ENCODE results near the gene LTB4R2. TPM values are rescaled to one million over a fixed set of nuclear protein-coding genes. Genes with fewer than 3 reads are reported as not detected.

The LTB4R2 gene
- polyA plus RNA-seq, 2 of the 4 experiments (the other 2 are of a cell fraction), result 5.8 to 8.6 TPM

- H3K4me3 ChIP-seq, result no peak overlapping the region
- WGBS (ENCODE audit: missing lambda C conversion rate), result 87% methylated on average over 7 of the region's 7 CpGs
- no peak overlapping the region; the same call in 2 of the 3 replicates for H3K4me2 ChIP-seq
- H3K27ac ChIP-seq, result no peak overlapping the region
- FAIRE-seq (no peak), DNase-seq (ENCODE audit: low read depth in 1 of 2, low spot score in 1 of 2) (no peak), ATAC-seq (no peak)
- POLR2A ChIA-PET, result no interaction called here
- peaks cover 17% of the 10 kb centered on the region for H3K4me1 ChIP-seq
- TF ChIP-seq KDM1A (IDR thresholded peaks at IDR 0.05; ENCODE audit: low read depth) (no peak), MAZ (IDR thresholded peaks at IDR 0.05; ENCODE audit: borderline replicate concordance, low read depth, low read length) (no peak), ZFP36 (IDR thresholded peaks at IDR 0.05; ENCODE audit: borderline replicate concordance, partially characterized antibody) (no peak)
- H3K9me3 ChIP-seq, result no peaks in the 10 kb centered on the region
- CTCF ChIA-PET, result interaction anchor here (1.0 to 6.0 kb wide), 3 partner anchors 13 to 27 kb away, joined by 4 to 35 read pairs (median 7); partner anchors contain the start of gene ADCY4
Measured at GRCh38 chr14:24355009-24355408, 45.1 kb downstream of the LTB4R2 start.

- no peak overlapping the region for H3K27ac ChIP-seq
- 40% methylated on average over 4 of the region's 4 CpGs for WGBS (ENCODE audit: missing lambda C conversion rate)
- POLR2A ChIA-PET, result no interaction called here
- H3K4me2 ChIP-seq, result no peak overlapping the region
- no peak for DNase-seq (ENCODE audit: low read depth in 1 of 2, low spot score in 1 of 2)
- no peaks in the 10 kb centered on the region for H3K9me3 ChIP-seq
- CTCF ChIA-PET, result interaction anchor here (1.0 to 6.0 kb wide), 3 partner anchors 23 to 80 kb away, joined by 3 to 35 read pairs (median 4); partner anchors contain the start of gene ADCY4
- TF ChIP-seq FOSL2 (IDR thresholded peaks at IDR 0.05), result no peak
- no peak for TF ChIP-seq FOSL2 (CRISPR knock-in tag; IDR thresholded peaks at IDR 0.05)
- H3K4me3 ChIP-seq, result no peak overlapping the region
- peaks cover 17% of the 10 kb centered on the region for H3K4me1 ChIP-seq
- no peak for FAIRE-seq
- ATAC-seq, result no peak
Measured at GRCh38 chr14:24356208-24356607, 46.3 kb downstream of the LTB4R2 start.

- no peak for ATAC-seq
- no peak for FAIRE-seq
- DNase-seq (ENCODE audit: low read depth in 1 of 2, low spot score in 1 of 2), result no peak
- Histone ChIP-seq H3K9me3 (no peaks in the 10 kb centered on the region), H3K4me1 (no peaks in the 10 kb centered on the region; the same call in 2 of the 3 replicates), H3K4me3 (no peak overlapping the region), H3K4me2 (no peak overlapping the region), H3K27ac (no peak overlapping the region)
- ChIA-PET POLR2A (no interaction called here), CTCF (interaction anchor here (0.9 to 4.5 kb wide), 5 partner anchors 27 to 71 kb away, joined by 3 to 30 read pairs (median 4); no protein-coding TSS in a partner anchor)
- TF ChIP-seq MAFK (IDR thresholded peaks at IDR 0.05; ENCODE audit: partially characterized antibody) (no peak), JUNB (IDR thresholded peaks at IDR 0.05) (no peak), HOXB5 (CRISPR knock-in tag; IDR thresholded peaks at IDR 0.05) (no peak), MAZ (IDR thresholded peaks at IDR 0.05; ENCODE audit: borderline replicate concordance, low read depth, low read length) (no peak), PHF8 (IDR thresholded peaks at IDR 0.05; ENCODE audit: borderline replicate concordance, low read depth) (no peak), EP300 (IDR thresholded peaks at IDR 0.05) (no peak), GATA3 (IDR thresholded peaks at IDR 0.05; ENCODE audit: borderline replicate concordance) (no peak), NR3C1 (IDR thresholded peaks at IDR 0.05) (no peak), ELK1 (IDR thresholded peaks at IDR 0.05; ENCODE audit: low read depth, low read length) (no peak), NPAS2 (CRISPR knock-in tag; IDR thresholded peaks at IDR 0.05; ENCODE audit: borderline replicate concordance) (no peak), CBX8 (IDR thresholded peaks at IDR 0.05) (no peak)
- WGBS (ENCODE audit: missing lambda C conversion rate), result 76% methylated on average over 3 of the region's 3 CpGs
Measured at GRCh38 chr14:24360281-24360680, 50.3 kb downstream of the LTB4R2 start.

GRCh38 chr14:24361326-24361725, 51.4 kb downstream of the LTB4R2 start:
- Histone ChIP-seq H3K4me1 (peaks cover 7% of the 10 kb centered on the region; the same call in 2 of the 3 replicates), H3K27ac (no peak overlapping the region), H3K4me3 (no peak overlapping the region), H3K4me2 (no peak overlapping the region), H3K9me3 (no peaks in the 10 kb centered on the region)
- CTCF ChIA-PET, result interaction anchor here (0.9 to 4.5 kb wide), 11 partner anchors 9 to 75 kb away, joined by 3 to 30 read pairs (median 4); no protein-coding TSS in a partner anchor
- DNase-seq (ENCODE audit: low read depth in 1 of 2, low spot score in 1 of 2), result no peak
- ATAC-seq, result no peak
- FAIRE-seq, result no peak
- 74% methylated on average over 2 of the region's 2 CpGs for WGBS (ENCODE audit: missing lambda C conversion rate)
- POLR2A ChIA-PET, result interaction anchor here (1.0 to 2.0 kb wide), 2 partner anchors 68 to 81 kb away, joined by 3 to 6 read pairs; partner anchors contain the start of genes CBLN3 and KHNYN
- no peak for TF ChIP-seq FOSL2 (IDR thresholded peaks at IDR 0.05)
- TF ChIP-seq FOSL2 (CRISPR knock-in tag; IDR thresholded peaks at IDR 0.05), result no peak
- no peak for TF ChIP-seq POLR2AphosphoS2 (conservative IDR thresholded peaks at IDR 0.05; ENCODE audit: low read length)
- TF ChIP-seq HMGXB4 (CRISPR knock-in tag; IDR thresholded peaks at IDR 0.05; ENCODE audit: borderline replicate concordance), result no peak
- TF ChIP-seq RNF2 (IDR thresholded peaks at IDR 0.05; ENCODE audit: borderline replicate concordance, low read depth), result no peak
- no peak for TF ChIP-seq CTCF (IDR thresholded peaks at IDR 0.05)
- no peak for TF ChIP-seq SMC3 (IDR thresholded peaks at IDR 0.05)
- no peak for TF ChIP-seq NR3C1 (IDR thresholded peaks at IDR 0.05)
- TF ChIP-seq RAD21 (conservative IDR thresholded peaks at IDR 0.05 in 1 of 2, IDR thresholded peaks at IDR 0.05 in 1 of 2), result no peak
- TF ChIP-seq JUNB (IDR thresholded peaks at IDR 0.05), result no peak
- TF ChIP-seq FOSB (CRISPR knock-in tag; IDR thresholded peaks at IDR 0.05), result no peak
- no peak for TF ChIP-seq HES2 (IDR thresholded peaks at IDR 0.05)
- no peak for TF ChIP-seq RCOR1 (IDR thresholded peaks at IDR 0.05; ENCODE audit: low read depth, low read length)
- no peak for TF ChIP-seq JUN (IDR thresholded peaks at IDR 0.05)
- TF ChIP-seq CHD4 (IDR thresholded peaks at IDR 0.05; ENCODE audit: borderline replicate concordance), result no peak
